Upper lobe of left lung (tissue), 4 donors: ENCODE measurements around the gene SLC16A4.

Experiments used
- POLR2A ChIP-seq, 4 donors: fragments of 450-650 bp; IDR thresholded peaks; one replicate each; pipeline ENCODE4 v1.5.1; 2016 to 2017; ENCODE audit warnings: antibody characterized with exemption in 4 of 4, mild to moderate bottlenecking in 2 of 4
- POLR2AphosphoS5 ChIP-seq, 2 donors: sonication (generic); formaldehyde crosslinking; IDR thresholded peaks; one replicate each; pipeline ENCODE4 v1.5.1; 2017; ENCODE audit warnings: antibody characterized with exemption in 2 of 2
- TF ChIP-seq, protein P1 (sequence below), 6 experiments: fragments of 450-650 bp in 4 of 6; fragments of 200-600 bp in 2 of 6; sonication (generic) in 2 of 6; IDR thresholded peaks; one replicate each; pipeline ENCODE4 v1.5.1; 2016 to 2019; ENCODE audit warnings: antibody characterized with exemption in 6 of 6

DNA sequence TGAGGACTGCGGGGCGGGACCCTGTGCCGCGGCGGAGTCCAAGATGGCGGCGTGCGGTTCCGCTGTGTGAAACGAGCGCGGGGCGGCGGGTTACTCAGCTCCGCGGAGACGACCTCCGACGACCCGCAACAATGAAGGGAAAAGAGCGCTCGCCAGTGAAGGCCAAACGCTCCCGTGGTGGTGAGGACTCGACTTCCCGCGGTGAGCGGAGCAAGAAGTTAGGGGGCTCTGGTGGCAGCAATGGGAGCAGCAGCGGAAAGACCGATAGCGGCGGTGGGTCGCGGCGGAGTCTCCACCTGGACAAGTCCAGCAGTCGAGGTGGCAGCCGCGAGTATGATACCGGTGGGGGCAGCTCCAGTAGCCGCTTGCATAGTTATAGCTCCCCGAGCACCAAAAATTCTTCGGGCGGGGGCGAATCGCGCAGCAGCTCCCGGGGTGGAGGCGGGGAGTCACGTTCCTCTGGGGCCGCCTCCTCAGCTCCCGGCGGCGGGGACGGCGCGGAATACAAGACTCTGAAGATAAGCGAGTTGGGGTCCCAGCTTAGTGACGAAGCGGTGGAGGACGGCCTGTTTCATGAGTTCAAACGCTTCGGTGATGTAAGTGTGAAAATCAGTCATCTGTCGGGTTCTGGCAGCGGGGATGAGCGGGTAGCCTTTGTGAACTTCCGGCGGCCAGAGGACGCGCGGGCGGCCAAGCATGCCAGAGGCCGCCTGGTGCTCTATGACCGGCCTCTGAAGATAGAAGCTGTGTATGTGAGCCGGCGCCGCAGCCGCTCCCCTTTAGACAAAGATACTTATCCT is 51.2 kb downstream of the SLC16A4 start:
- TF ChIP-seq, protein P1, sequence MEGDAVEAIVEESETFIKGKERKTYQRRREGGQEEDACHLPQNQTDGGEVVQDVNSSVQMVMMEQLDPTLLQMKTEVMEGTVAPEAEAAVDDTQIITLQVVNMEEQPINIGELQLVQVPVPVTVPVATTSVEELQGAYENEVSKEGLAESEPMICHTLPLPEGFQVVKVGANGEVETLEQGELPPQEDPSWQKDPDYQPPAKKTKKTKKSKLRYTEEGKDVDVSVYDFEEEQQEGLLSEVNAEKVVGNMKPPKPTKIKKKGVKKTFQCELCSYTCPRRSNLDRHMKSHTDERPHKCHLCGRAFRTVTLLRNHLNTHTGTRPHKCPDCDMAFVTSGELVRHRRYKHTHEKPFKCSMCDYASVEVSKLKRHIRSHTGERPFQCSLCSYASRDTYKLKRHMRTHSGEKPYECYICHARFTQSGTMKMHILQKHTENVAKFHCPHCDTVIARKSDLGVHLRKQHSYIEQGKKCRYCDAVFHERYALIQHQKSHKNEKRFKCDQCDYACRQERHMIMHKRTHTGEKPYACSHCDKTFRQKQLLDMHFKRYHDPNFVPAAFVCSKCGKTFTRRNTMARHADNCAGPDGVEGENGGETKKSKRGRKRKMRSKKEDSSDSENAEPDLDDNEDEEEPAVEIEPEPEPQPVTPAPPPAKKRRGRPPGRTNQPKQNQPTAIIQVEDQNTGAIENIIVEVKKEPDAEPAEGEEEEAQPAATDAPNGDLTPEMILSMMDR (IDR thresholded peaks at IDR 0.05): peak; percentile 13 to 89 (median 64)
- TF ChIP-seq POLR2AphosphoS5 (IDR thresholded peaks at IDR 0.05): peak; percentile 89 to 90
- peak in 3 of 4 donors; percentile 84 to 91 (median 87) for TF ChIP-seq POLR2A (IDR thresholded peaks at IDR 0.05)
